ENCODE measurements around the gene TBCD.

The TBCD gene

DNA sequence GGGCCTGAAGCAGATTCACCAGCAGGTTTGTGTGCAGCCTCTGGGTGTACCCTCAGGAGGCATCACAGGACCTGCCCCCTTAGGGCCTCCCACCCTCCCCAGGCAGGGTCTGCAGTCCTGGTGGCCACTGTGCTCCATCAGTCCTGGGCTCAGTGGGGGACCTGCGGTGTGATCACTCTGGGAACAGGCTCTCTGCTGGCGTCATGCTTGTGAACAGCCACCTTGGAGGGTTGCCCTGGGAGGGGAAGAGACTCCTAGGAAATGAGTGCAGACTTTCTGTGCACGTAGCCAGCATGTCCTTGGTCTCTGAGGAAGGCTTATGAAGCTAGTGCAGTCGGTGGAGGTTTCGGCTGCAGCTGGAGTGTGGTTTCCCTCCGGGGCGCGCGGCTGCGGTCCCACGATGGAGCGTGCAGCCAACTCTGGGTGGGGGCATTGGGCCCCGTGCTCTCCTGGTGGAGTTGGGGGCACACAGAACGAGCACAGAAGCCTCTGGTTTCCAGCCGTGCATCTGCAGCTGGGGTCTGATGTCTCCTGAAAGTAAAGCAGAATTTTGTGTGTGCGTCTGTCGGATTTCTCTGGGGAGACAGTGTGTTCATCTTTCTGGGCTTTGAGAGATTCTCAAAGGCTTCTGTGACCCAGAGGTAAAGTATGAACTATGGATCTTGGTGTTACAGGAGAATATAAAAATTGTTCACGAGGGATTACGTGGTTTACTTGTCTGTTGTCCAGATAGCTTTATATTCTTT, 156.1 kb downstream of the TBCD start:
- H3K36me3 ChIP-seq (ENCODE audit: low read depth) = 0 out of 2 replicates have a peak, but pooled peaks cover 5% of the 10 kb centered on the region

DNA sequence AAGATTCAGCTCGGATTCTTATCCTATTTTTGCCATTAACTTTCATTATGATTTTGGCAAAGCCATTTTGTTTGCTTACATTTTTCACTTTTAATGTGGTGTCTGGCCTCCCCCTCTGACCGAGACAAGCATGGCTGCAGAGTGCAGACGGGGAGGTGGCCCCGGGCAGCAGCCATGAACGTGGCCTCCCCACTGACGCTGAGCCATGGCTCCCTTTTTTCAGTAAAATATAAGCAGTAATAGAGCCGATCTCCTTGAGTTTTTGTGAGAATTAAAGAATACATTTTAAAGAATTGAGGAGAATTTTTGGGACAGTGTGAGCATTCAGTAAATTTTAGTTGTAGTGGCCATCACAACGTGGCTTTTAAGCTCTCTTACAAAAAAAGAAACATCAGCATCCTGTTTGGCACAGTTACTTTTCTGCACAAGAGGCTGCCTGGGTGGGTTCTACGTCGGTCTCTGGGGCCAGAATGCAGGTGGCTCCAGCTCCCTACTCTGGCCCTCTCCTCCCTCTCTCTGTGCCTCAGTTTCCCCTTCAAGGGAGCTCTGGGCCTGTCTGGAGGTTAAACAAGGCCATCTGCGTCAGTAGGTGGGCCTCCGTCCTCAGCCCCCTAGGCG, 156.8 kb downstream of the TBCD start:
- TF ChIP-seq, protein P1, sequence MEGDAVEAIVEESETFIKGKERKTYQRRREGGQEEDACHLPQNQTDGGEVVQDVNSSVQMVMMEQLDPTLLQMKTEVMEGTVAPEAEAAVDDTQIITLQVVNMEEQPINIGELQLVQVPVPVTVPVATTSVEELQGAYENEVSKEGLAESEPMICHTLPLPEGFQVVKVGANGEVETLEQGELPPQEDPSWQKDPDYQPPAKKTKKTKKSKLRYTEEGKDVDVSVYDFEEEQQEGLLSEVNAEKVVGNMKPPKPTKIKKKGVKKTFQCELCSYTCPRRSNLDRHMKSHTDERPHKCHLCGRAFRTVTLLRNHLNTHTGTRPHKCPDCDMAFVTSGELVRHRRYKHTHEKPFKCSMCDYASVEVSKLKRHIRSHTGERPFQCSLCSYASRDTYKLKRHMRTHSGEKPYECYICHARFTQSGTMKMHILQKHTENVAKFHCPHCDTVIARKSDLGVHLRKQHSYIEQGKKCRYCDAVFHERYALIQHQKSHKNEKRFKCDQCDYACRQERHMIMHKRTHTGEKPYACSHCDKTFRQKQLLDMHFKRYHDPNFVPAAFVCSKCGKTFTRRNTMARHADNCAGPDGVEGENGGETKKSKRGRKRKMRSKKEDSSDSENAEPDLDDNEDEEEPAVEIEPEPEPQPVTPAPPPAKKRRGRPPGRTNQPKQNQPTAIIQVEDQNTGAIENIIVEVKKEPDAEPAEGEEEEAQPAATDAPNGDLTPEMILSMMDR (IDR thresholded peaks at IDR 0.05; ENCODE audit: poor library complexity, severe bottlenecking) = no peak
- Histone ChIP-seq H3K36me3 (ENCODE audit: low read depth) (peaks cover 6% of the 10 kb centered on the region; the same call in 1 of the 2 replicates), H3K4me3 (ENCODE audit: severe bottlenecking) (no peak overlapping the region), H3K9me3 (ENCODE audit: severe bottlenecking) (no peaks in the 10 kb centered on the region), H3K27me3 (ENCODE audit: insufficient read depth, poor library complexity, severe bottlenecking) (no peaks in the 10 kb centered on the region), H3K4me1 (ENCODE audit: insufficient read depth, poor library complexity, severe bottlenecking) (no peaks in the 10 kb centered on the region), H3K27ac (ENCODE audit: poor library complexity, severe bottlenecking) (no peak overlapping the region)
- DNase-seq (ENCODE audit: low spot score) (no peak), ATAC-seq (ENCODE audit: low read depth) (no peak)

More for the DNA sequence above, 156.1 kb downstream of the TBCD start:
- no peak for ATAC-seq (ENCODE audit: low read depth)
- no peaks in the 10 kb centered on the region for H3K9me3 ChIP-seq (ENCODE audit: severe bottlenecking)
- TF ChIP-seq, protein P1 (IDR thresholded peaks at IDR 0.05; ENCODE audit: poor library complexity, severe bottlenecking) = no peak
- no peak for DNase-seq (ENCODE audit: low spot score)
- no peaks in the 10 kb centered on the region for H3K27me3 ChIP-seq (ENCODE audit: insufficient read depth, poor library complexity, severe bottlenecking)
- H3K4me1 ChIP-seq (ENCODE audit: insufficient read depth, poor library complexity, severe bottlenecking) = no peaks in the 10 kb centered on the region
- no peak overlapping the region for H3K27ac ChIP-seq (ENCODE audit: poor library complexity, severe bottlenecking)
- no peak overlapping the region for H3K4me3 ChIP-seq (ENCODE audit: severe bottlenecking)

DNA sequence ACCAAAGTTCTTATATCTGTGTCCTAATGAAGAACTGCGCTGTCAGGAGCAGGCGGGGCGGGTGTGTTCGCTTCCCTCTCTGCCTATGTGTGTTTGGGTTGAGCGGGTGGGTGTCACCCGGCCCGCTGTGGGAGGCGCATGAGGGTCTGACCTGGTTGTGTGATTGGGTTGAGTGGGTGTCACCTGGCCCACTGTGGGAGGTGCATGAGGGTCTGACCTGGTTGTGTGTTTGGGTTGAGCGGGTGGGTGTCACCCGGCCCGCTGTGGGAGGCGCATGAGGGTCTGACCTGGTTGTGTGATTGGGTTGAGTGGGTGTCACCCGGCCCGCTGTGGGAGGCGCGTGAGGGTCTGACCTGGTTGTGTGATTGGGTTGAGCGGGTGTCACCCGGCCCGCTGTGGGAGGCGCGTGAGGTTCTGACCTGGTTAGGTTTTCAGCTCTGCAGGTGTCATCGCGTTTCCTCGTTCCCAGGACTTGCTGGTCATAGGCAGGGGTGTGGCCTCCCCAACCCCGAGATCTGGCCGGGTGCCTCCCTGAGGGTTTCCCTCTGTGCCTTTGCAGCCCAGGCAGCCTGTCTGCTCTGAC, 157.5 kb downstream of the TBCD start:
- Histone ChIP-seq H3K36me3 (ENCODE audit: low read depth) (peaks cover 10% of the 10 kb centered on the region; the same call in 1 of the 2 replicates), H3K4me1 (ENCODE audit: insufficient read depth, poor library complexity, severe bottlenecking) (no peaks in the 10 kb centered on the region), H3K9me3 (ENCODE audit: severe bottlenecking) (no peaks in the 10 kb centered on the region), H3K4me3 (ENCODE audit: severe bottlenecking) (no peak overlapping the region), H3K27ac (ENCODE audit: poor library complexity, severe bottlenecking) (no peak overlapping the region), H3K27me3 (ENCODE audit: insufficient read depth, poor library complexity, severe bottlenecking) (no peaks in the 10 kb centered on the region)
- no peak for ATAC-seq (ENCODE audit: low read depth)
- no peak for DNase-seq (ENCODE audit: low spot score)
- TF ChIP-seq, protein P1 (IDR thresholded peaks at IDR 0.05; ENCODE audit: poor library complexity, severe bottlenecking) = no peak

DNA sequence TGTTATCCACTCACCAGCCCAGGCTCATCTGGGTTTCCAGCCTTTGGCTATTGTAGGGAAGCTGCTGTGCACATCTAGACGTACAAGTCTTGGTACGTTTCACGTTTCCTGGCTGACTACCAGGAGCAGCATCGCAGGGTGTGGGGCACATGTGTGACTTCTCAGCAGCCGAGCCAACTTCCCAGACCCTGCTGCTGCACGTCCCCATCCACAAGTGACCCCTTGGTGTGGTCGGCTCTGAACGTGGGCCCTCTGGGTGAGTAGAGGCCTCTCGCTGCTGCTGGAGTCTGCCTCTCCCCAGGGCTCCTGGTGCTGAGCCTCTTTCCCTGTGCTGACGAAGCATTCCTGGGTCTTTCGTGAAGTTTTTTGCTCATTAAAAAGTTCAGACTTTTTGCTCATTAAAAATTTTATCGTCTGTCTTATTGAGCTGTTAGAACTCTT, 158.2 kb downstream of the TBCD start:
- TF ChIP-seq, protein P1 (IDR thresholded peaks at IDR 0.05; ENCODE audit: poor library complexity, severe bottlenecking) = no peak
- Histone ChIP-seq H3K27ac (ENCODE audit: poor library complexity, severe bottlenecking) (no peak overlapping the region), H3K9me3 (ENCODE audit: severe bottlenecking) (no peaks in the 10 kb centered on the region), H3K27me3 (ENCODE audit: insufficient read depth, poor library complexity, severe bottlenecking) (no peaks in the 10 kb centered on the region), H3K4me1 (ENCODE audit: insufficient read depth, poor library complexity, severe bottlenecking) (no peaks in the 10 kb centered on the region), H3K36me3 (ENCODE audit: low read depth) (peaks cover 10% of the 10 kb centered on the region; the same call in 1 of the 2 replicates), H3K4me3 (ENCODE audit: severe bottlenecking) (no peak overlapping the region)
- DNase-seq (ENCODE audit: low spot score) (no peak), ATAC-seq (ENCODE audit: low read depth) (no peak)

All from RWPE2 (cell line).